ENCODE results near the gene SPG7.
A peak's percentile ranks its signal among the peaks of the same experiment; 100 is the strongest.
"Not testable (repeated sequence)": the region's sequence is repeated elsewhere in the genome, so short reads cannot be mapped to it uniquely, and the experiment has no call there.

SPG7 gene

GRCh38 chr16:89582614-89583196 lies 74.5 kb downstream of the SPG7 start:
- no peak for DNase-seq

- no peak for DNase-seq
These were observed 75.1 kb downstream of the SPG7 start for GRCh38 chr16:89583197-89583894.

GRCh38 chr16:89583895-89584644 lies 75.9 kb downstream of the SPG7 start:
- no peak for DNase-seq

- DNase-seq, result no peak
These were observed 76.8 kb downstream of the SPG7 start for GRCh38 chr16:89584768-89585549.

DNA sequence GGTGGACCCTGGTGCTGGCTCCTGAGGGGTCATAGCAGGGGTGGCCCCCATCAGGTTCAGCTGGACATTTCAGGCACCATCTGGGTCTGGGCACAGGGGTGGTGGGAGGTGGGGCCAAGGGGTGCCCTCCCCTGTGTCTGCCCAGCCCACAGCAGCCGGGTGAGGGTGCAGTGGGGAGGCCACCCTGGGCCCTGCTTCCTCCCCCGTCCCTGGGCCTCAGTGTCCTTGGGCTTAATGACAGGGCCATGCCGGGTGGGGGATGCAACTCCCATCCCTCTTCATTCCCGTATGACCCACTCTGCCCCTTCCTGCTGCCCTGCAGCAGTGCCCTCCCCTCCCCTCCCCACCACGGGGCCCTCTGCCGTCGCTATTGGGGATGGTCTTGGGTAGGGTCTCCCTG lies 78.0 kb downstream of the SPG7 start:
- DNase-seq, result no peak

- no peak for DNase-seq
These were observed 78.7 kb downstream of the SPG7 start for GRCh38 chr16:89586853-89587252.

GRCh38 chr16:89587676-89588075 lies 79.5 kb downstream of the SPG7 start:
- DNase-seq, result not testable (repeated sequence)

- DNase-seq, result no peak
These were observed 80.4 kb downstream of the SPG7 start for GRCh38 chr16:89588413-89589109.

DNA sequence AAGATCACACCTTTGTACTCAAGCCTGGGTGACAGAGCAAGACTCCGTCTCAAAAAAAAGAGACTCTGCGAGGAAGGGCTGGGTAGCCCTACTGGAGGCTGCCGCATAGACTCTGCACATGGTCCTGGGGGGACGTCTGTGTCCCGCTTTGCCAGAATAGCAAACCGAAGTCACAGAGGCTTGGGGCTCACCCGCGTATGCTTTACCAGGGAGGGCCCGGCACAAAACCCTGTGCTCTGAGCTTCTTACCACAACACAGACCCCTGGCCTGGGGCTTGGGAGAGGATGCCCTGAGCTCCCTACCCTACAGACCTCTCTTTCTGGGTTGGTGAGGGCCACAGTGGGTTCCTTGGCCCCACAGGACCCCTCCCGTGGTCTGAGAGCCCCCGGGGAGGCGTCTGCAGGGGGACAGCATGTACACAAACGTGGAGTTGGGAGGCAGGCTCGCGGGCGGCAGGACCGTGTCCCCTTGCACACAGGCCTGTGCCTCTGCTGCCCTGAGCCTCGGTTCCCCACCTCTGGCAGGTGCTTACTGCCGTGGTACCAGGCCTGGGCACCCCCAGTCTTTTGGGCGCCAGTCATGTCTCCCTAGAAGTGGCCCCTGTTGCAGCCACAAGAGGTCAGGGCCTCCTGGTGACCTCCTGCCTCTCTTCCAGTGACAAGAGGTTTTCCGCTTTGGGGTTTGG lies 81.2 kb downstream of the SPG7 start:
- no peak for DNase-seq

DNA sequence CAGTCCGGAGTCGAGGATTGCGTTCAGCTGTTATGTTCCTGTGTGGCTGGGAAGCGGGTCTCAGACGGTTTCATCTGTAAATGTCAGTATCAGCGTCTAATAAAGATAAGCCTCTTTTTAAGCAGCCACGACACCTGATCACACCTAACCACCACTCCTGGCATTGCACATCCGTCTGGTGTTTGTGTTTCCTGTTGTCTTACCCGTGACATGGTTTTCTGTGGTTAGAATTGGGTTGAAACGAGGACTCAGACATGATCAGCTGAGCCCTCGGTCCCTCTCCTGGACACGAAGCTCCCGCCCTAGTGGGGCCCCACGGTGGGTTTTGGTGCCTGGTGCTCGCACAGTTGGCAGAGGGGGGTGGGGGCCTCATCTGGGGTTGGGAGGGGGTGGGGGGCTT lies 85.6 kb downstream of the SPG7 start:
- DNase-seq, result no peak

GRCh38 chr16:89595330-89596060 lies 87.3 kb downstream of the SPG7 start:
- DNase-seq, result no peak

- DNase-seq, result no peak
These were observed 88.0 kb downstream of the SPG7 start for GRCh38 chr16:89596061-89596689.

DNA sequence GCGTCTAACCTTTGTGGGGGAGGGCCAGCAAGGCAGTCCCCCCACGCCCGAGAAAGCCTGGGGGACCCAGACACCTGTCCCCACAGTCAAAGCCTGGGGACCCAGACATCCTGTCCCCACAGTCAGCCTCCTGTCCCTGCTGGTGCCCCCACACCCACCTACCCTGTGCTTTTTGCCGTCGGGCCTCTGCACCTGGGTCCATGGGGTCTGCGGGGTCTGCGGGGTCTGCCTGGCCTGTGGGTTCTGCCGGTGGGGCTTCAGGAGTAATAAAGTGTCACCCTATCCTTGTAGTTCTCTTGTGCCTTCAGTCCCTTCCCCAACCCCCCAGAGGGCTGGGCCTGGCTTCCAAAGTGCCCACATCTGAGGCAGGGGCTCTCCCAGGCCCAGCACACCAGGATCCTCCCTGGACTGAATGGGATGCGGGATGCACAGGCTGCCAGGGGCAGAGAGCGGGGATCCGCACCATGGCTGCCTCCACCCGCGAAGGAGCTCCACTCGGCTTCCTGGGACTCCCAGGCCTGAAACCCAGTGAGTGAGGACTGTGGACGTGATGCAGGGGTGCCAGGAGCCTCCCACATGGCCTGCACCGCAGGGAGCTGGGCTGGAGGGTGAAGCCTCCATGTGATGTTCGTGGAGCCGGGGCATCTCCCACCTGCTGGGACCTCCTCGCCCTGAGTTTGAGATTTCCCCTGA lies 88.9 kb downstream of the SPG7 start:
- DNase-seq, result no peak

GRCh38 chr16:89598199-89598598 lies 90.0 kb downstream of the SPG7 start:
- DNase-seq, result no peak

- no peak for DNase-seq
These were observed 91.3 kb downstream of the SPG7 start for GRCh38 chr16:89599451-89599858.

DNA sequence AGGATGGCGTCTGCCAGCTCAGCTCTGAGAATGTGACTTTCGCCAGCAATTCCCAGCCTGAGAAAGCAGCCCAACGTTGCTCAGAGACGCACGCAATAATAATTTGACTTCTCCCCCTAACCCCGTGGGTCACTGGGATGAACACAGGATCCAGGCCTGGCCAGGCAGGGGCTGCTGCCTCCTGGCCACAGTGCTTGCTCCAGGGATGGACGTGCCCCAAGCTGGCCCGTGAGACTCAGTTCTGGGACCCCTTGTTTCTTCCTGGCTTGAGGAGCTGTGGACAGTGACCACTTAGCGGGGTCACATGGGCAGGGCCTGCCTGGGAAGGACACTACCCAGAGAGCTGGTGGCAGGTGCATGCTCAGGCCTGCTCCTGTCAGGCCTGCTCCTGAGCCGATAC lies 91.7 kb downstream of the SPG7 start:
- DNase-seq, result no peak

- no peak for DNase-seq
These were observed 92.2 kb downstream of the SPG7 start for GRCh38 chr16:89600427-89600826.

DNA sequence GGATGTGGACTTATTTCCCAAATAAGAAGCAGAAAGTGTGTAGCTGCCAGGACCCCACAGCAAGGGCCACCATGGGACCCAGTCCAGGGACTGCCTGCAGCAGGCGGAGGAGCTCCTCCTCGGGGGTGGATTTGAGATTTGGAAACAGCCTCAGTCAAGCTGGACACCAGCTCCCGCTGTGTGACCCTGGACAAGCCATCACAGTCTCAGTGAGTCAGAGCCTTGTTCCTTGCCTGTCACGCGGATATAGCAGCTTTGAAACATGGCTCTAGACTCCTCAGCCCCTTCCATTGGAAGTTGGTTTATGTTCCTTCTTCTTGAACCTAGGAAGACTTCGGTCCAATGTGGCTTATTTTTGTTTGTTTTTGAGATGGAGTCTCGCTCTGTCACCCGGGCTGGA lies 92.8 kb downstream of the SPG7 start:
- no peak for DNase-seq

DNA sequence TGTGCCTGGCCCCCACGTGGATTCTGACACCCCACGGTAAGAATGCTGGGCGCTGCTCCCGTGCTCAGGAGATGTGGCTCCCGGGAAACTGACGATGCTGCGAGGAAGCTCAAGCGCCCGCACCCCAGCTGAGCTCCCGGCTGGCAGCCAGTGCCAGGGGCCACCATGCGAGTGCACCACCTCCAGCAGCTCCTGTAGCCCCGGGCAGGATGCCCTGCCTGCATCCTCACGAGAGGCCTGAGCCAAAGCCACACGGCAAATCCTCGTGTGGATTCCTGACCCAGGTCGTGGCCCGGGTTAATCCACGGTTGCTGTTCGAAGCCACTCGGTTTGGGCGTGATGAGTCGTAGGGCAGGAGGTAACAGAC lies 93.7 kb downstream of the SPG7 start:
- DNase-seq, result no peak

DNA sequence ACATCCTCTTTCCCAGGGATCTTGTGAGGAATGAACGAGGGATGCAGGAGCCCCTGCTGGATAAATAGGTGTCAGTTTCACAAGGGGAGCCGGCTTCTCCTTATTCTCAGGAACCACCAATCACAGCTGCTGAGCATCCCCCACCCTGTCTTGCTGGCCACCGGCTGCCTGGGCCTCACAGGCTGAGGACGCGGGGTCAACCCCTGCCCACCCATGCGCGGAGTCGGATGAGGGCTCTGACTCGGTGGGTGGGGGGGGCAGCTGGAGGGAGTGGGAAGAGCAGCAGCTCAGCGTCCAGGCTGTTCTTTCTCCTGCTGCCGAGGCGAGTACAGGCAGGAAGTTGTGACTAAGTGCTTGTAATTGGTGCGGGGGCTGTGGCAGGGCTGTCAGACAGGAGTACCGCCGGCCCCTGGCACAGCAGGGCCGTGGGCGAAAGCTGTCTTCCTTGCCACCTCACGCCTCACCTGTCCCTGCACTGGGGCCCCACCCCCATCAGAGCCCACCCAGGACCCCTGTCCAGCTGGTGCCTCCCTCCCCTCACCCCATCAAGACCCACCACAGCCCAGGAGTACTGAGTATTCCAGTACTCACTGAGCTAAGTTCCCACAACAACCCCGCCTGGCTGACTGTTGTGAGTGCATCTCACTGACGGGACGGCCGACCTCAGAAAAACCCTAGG lies 94.2 kb downstream of the SPG7 start:
- DNase-seq, result peak; percentile 100
